Heart right ventricle (tissue), 16 donors: Measurements from ENCODE around the gene MRPL27. TPM values are rescaled to one million over a fixed set of nuclear protein-coding genes. Genes with fewer than 3 reads are reported as not detected.

Experiments
- ATAC-seq, 8 donors: fragments of 200-7000 bp; cut with Tn5 transposase; one replicate each; pipeline ENCODE4 v1.9.1; 2020; ENCODE audit warnings: mild to moderate bottlenecking in 8 of 8, moderate library complexity in 8 of 8, moderate number of reproducible peaks in 1 of 8
- DNase-seq, 2 donors: peaks; one replicate each; pipeline ENCODE4 v3.0.0-alpha.2; 2020
- H3K27ac ChIP-seq, 10 donors: fragments of 200-600 bp; sonication (generic) in 2 of 10; one replicate each; pipeline versions ENCODE4 v1.5.0 to v1.8.0; 2020 to 2022; ENCODE audit warnings: mild to moderate bottlenecking in 3 of 10
- H3K27me3 ChIP-seq, 7 donors: fragments of 200-600 bp; one replicate each; pipeline ENCODE4 v1.8.0; 2021 to 2022; ENCODE audit warnings: mild to moderate bottlenecking in 2 of 7
- H3K36me3 ChIP-seq, 9 donors: fragments of 200-600 bp; sonication (generic) in 1 of 9; one replicate each; pipeline versions ENCODE4 v1.5.0 to v1.8.0; 2020 to 2022; ENCODE audit warnings: mild to moderate bottlenecking in 2 of 9
- H3K4me1 ChIP-seq, 9 donors: fragments of 200-600 bp; sonication (generic) in 1 of 9; one replicate each; pipeline versions ENCODE4 v1.5.0 to v1.8.0; 2020 to 2022; ENCODE audit warnings: mild to moderate bottlenecking in 4 of 9
- H3K4me3 ChIP-seq, 10 donors: fragments of 200-600 bp; sonication (generic) in 2 of 10; one replicate each; pipeline versions ENCODE4 v1.5.0 to v1.8.0; 2020 to 2022; ENCODE audit warnings: mild to moderate bottlenecking in 7 of 10, moderate library complexity in 2 of 10
- H3K9me3 ChIP-seq, 11 donors: fragments of 200-600 bp in 10 of 11; sonication (generic) in 2 of 11; one replicate each; pipeline versions ENCODE4 v1.5.0 to v1.8.0; 2013 to 2022; ENCODE audit warnings: mild to moderate bottlenecking in 2 of 11, control low read depth in 1 of 11, moderate library complexity in 1 of 11
- WGBS, 2 donors: extraction: QIAGEN DNeasy Blood & Tissue Kit; methylation state at CpG; one replicate each; pipeline ENCODE4 v1.1.7; 2013; ENCODE audit warnings: inconsistent platforms in 1 of 2; 5-methylcytosine and 5-hydroxymethylcytosine counted together
- intact Hi-C, 10 donors: fragments of 100-400 bp; cut with DNase I; formaldehyde crosslinking; loops; one replicate each; pipeline versions ENCODE4 v1.11.1 to v1.14.2; 2022
- polyA plus RNA-seq, 2 donors: library from polyadenylated mRNA; stranded (reverse); fragments of 200-250 nt; gene quantifications; one replicate each; pipeline ENCODE4 v1.2.3, GENCODE V29; 2013
- total RNA-seq, 10 donors: library from RNA; stranded (reverse); fragmentation: NEBNext Ultra II Directional in 3 of 10; extraction: Animal tissue kit (Norgen Biotek cat#: 25700) in 3 of 10; gene quantifications; one replicate each; pipeline versions ENCODE4 v1.2.1 to v1.2.4, GENCODE V29; 2021 to 2023
- TF ChIP-seq, protein P1 (sequence below), 9 donors: fragments of 200-600 bp; sonication (generic) in 2 of 9; IDR thresholded peaks; one replicate each; pipeline versions ENCODE4 v1.5.0 to v1.8.0; 2021 to 2022; ENCODE audit warnings: antibody characterized with exemption in 9 of 9, mild to moderate bottlenecking in 5 of 9, moderate library complexity in 1 of 9
- donor health status: Arrhythmogenic right ventricular cardiomyopathy.
- donor health status: ischemic (EF 13 %, LVEDD 7.1; RV severe dilation, severe dysfunction).
- donor health status: healthy with polysubstance abuse.
- donor health status: DM: no; HTN: yes; CAD: no.
- donor health status: DM: no; HTN: no; CAD: no.
- donor health status: ischemic (EF 25% LVEDD 6.9; RV normal size, moderate dysfunction).
- donor health status: ischemic (EF 25% LVEDD 5.7; RV mildly dilated, moderate dysfunction).
- donor health status: healthy.
- donor health status: DM: yes; HTN: yes; CAD: no.
- donor health status: Ischemic cardiomyopathy.
- donor health status: ischemic (EF 35%, LVEDD 5.7; RV mildly dilated, moderate dysfunction).
- donor health status: nonischemic (EF 11% LVEDD 7.7; RV severe dilation, severe dysfunction).
- donor health status: DM: yes; HTN: yes; CAD: no.
- donor health status: PGD.
- donor health status: ischemic (EF 29% LVEDD 5.4; RV normal size, mild dysfunction).
- donor health status: nonischemic (EF 23%, LVEDD 6.1; RV moderate dilation, normal function).

The MRPL27 gene
- total and polyA plus RNA-seq, 12 donors, result 54.8 to 253 (median 65.2) TPM

DNA sequence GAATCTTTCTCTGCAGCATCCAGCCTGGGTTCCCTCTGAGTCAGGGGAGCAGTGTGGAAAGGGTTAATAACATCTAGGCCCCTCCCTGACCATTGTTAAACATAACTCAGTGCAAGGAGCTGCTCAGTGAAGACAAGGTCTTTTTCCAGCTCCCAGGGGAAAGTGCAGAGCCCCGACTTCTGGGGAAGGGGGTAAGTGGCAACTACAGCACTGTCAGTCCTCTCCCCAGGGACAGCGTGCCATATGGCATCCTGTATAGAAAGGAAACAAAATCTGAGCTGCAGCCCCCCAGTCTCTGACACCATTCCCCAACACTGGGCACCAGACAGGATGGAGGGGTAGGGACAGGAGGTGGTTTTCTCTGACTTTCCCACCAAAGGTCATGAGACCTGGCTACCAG is 7.8 kb downstream of the MRPL27 start:
- Histone ChIP-seq H3K4me1 (peaks cover 0 to 36% (median 6%) of the 10 kb centered on the region in 9 donors), H3K27ac (no peak overlapping the region), H3K4me3 (no peak overlapping the region), H3K27me3 (no peaks in the 10 kb centered on the region), H3K36me3 (peaks cover 0 to 69% (median 43%) of the 10 kb centered on the region in 9 donors), H3K9me3 (no peaks in the 10 kb centered on the region)
- TF ChIP-seq, protein P1, sequence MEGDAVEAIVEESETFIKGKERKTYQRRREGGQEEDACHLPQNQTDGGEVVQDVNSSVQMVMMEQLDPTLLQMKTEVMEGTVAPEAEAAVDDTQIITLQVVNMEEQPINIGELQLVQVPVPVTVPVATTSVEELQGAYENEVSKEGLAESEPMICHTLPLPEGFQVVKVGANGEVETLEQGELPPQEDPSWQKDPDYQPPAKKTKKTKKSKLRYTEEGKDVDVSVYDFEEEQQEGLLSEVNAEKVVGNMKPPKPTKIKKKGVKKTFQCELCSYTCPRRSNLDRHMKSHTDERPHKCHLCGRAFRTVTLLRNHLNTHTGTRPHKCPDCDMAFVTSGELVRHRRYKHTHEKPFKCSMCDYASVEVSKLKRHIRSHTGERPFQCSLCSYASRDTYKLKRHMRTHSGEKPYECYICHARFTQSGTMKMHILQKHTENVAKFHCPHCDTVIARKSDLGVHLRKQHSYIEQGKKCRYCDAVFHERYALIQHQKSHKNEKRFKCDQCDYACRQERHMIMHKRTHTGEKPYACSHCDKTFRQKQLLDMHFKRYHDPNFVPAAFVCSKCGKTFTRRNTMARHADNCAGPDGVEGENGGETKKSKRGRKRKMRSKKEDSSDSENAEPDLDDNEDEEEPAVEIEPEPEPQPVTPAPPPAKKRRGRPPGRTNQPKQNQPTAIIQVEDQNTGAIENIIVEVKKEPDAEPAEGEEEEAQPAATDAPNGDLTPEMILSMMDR (IDR thresholded peaks at IDR 0.05), result no peak
- DNase-seq, result no peak
- no peak for ATAC-seq
- 56 to 64% methylated on average over 2 of the region's 2 CpGs for WGBS, 2 donors
- intact Hi-C loops, result loop anchor here in 2 of 10 donors (10.0 kb wide), 2 partner anchors 100 to 110 kb away; partner anchors contain the start of genes CHAD (in 1 of the 2) and RSAD1 (in 1 of the 2)

DNA sequence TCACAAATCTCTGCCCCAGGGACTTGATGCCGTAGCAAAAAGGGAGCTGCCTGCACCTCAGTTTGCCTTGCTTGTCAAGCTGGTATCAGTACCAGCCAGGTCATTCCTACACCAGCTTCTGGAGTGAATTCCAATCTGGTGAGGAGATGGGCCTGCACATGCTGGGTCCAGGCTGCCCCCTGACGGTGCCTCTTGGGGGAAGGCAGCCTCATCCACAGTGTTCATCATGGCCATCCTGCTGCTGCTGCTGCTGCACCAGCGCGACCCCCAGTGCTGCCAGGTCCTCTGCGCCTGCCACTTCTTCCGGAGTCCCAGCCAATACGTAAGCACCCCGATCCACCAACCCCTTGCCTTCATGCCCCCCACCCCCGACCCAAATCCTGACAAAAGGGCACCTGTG is 8.3 kb downstream of the MRPL27 start:
- peak in 2 of 8 donors; percentile 17 to 20 for ATAC-seq

DNA sequence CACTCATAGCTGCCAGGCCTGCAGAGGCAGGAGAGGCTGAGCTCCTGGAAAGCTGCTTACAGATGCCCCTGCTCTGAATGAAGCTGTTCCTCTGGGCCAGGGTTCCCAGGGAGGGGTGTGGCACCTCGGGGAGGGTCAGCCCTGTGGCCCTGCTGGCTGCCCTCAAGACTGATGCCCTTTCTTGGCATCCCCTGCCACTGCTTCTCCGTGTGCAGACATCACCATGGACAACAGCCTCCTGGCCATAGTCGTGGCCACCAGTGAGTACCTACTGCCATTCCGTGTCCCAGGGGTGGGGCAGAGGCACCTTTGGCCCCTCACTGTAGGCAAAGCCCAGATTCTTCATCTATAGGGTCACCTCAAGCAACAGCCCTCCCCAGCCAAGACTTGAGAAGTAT is 8.9 kb downstream of the MRPL27 start:
- DNase-seq (no peak), ATAC-seq (peak in 1 of 8 donors; percentile 2)
- intact Hi-C loops, result loop anchor here in 2 of 10 donors (10.0 kb wide), 2 partner anchors 101 to 111 kb away; partner anchors contain the start of genes CHAD (in 1 of the 2) and RSAD1 (in 1 of the 2)
- H3K27me3 ChIP-seq, result no peaks in the 10 kb centered on the region
- no peak overlapping the region for H3K4me3 ChIP-seq
- WGBS, 2 donors, result 62 to 63% methylated on average over 4 of the region's 4 CpGs
- no peak overlapping the region for H3K27ac ChIP-seq
- TF ChIP-seq, protein P1 (IDR thresholded peaks at IDR 0.05), result no peak
- no peaks in the 10 kb centered on the region for H3K9me3 ChIP-seq
- H3K4me1 ChIP-seq, result peaks cover 0 to 39% (median 7%) of the 10 kb centered on the region in 9 donors
- peaks cover 0 to 69% (median 39%) of the 10 kb centered on the region in 9 donors for H3K36me3 ChIP-seq

More for the DNA sequence above, 8.3 kb downstream of the MRPL27 start:
- Histone ChIP-seq H3K4me3 (no peak overlapping the region), H3K27ac (no peak overlapping the region), H3K9me3 (no peaks in the 10 kb centered on the region), H3K36me3 (peaks cover 0 to 69% (median 43%) of the 10 kb centered on the region in 9 donors), H3K4me1 (peaks cover 0 to 36% (median 6%) of the 10 kb centered on the region in 9 donors), H3K27me3 (no peaks in the 10 kb centered on the region)
- TF ChIP-seq, protein P1 (IDR thresholded peaks at IDR 0.05), result no peak
- no peak for DNase-seq
- intact Hi-C loops, result loop anchor here in 2 of 10 donors (10.0 kb wide), 2 partner anchors 100 to 110 kb away; partner anchors contain the start of genes CHAD (in 1 of the 2) and RSAD1 (in 1 of the 2)
- 70 to 73% methylated on average over 9 of the region's 9 CpGs for WGBS, 2 donors

DNA sequence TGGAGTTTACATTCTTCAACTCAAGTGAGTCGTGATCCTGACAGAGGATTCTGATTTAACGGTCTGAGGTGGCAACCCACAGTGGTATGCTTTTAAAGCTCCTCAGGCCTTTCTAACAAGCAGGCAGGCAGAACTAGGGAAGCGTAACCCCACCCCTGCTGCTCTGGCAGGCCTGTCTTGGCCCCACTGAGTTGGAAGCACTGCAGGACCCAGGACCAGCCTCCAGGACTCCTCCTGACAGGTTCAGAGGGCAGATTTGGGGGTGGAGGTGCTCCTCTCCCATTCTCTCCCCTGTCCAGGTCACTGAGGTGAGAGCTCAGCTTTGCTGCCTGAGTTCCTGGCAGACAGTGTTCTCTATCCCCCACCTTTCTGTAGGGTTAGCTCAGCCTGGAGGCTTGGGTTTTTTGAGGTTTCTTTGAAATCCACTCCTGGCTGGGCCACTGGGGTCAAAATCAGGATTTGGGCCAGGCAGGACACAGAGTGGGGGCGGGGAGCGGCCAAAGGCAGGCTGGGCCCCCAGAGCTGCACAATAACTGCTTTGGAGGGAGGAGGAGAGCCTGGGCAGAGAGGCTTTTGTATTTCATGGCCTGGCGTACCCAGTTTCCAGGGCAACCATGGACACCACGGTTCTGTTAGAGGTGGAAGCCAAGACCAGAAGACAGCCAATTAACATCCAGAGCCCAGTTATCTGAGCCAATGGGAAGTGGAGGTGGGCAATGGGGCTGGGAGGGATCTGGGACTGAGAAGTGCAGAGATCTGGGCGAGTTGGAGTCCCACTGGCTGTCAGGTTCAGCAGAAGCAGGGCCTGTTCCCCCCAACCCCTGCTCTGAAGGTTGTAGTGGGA is 9.5 kb downstream of the MRPL27 start:
- TF ChIP-seq, protein P1 (IDR thresholded peaks at IDR 0.05), result no peak
- ATAC-seq, result peak in 2 of 8 donors; percentile 2 to 3
- 60 to 64% methylated on average over 8 of the region's 8 CpGs for WGBS, 2 donors

More for the DNA sequence above, 9.5 kb downstream of the MRPL27 start:
- Histone ChIP-seq H3K27ac (no peak overlapping the region), H3K36me3 (peaks cover 0 to 69% (median 39%) of the 10 kb centered on the region in 9 donors), H3K4me1 (peaks cover 0 to 44% (median 10%) of the 10 kb centered on the region in 9 donors), H3K4me3 (no peak overlapping the region), H3K27me3 (no peaks in the 10 kb centered on the region), H3K9me3 (no peaks in the 10 kb centered on the region)
- intact Hi-C loops, result loop anchor here in 2 of 10 donors (10.0 kb wide), 2 partner anchors 101 to 111 kb away; partner anchors contain the start of genes CHAD (in 1 of the 2) and RSAD1 (in 1 of the 2)
- DNase-seq, result no peak
